Measurements from ENCODE around the gene TEX47. TPM values are rescaled to one million over a fixed set of nuclear protein-coding genes. Genes with fewer than 3 reads are reported as not detected.

Gene TEX47
- total RNA-seq, 1 experiment from 2014 or later = not detected

GRCh38 chr7:88746126-88746525 lies 49.4 kb downstream of the TEX47 start:
- no peak for DNase-seq (ENCODE audit: low spot score)

Small RNAs within 50 kb of the gene (small RNA-seq; reads per million reads assigned to genes)
- gene AC002127.1 = not detected

Other genes with a start within 250 kb of the TEX47 start
- not detected in 2 replicates for gene ZNF804B, start 36.0 kb downstream of the TEX47 start, total RNA-seq (2014; rRNA removed; shearing (Covaris generic))

Measured in HT-29 (cell line).